PC-9 (cell line): ENCODE measurements around the gene APLNR. TPM values are rescaled to one million over a fixed set of nuclear protein-coding genes. Genes with fewer than 3 reads are reported as not detected.

Source experiments
- BruUV-seq: library from RNA; stranded (reverse); fragments of 400-500 nt; replicated peaks from 2 replicates; lab custom pipeline; 2021; lab: Mats Ljungman, UMichigan
- CTCF ChIA-PET: fragments of 300-600 bp; sonication (Branson Sonifier 250); formaldehyde crosslinking; loops from one replicate; lab custom pipeline; 2022; ENCODE audit warnings: antibody characterized with exemption; lab: Charles Lee
- POLR2A ChIA-PET: fragments of 300-600 bp; sonication (Branson Sonifier 250); formaldehyde crosslinking; loops from one replicate; lab custom pipeline; 2022; ENCODE audit warnings: antibody characterized with exemption; ENCODE audit not compliant: unreplicated experiment; lab: Charles Lee
- DNase-seq, 2 experiments: peaks; one replicate each; pipeline versions ENCODE4 v3.0.0 to v3.0.0-alpha.2; 2015 to 2022; ENCODE audit warnings: mixed read lengths in 1 of 2
- H2AFZ ChIP-seq: fragments of 200-600 bp; sonication (generic); 2 replicates; pipeline ENCODE4 v1.8.1; 2017; ENCODE audit warnings: antibody characterized with exemption
- H3F3A ChIP-seq: fragments of 200-600 bp; sonication (generic); 2 replicates; pipeline ENCODE4 v1.8.1; 2017; ENCODE audit warnings: antibody characterized with exemption, mild to moderate bottlenecking, low read depth; ENCODE audit not compliant: insufficient read depth
- H3K27ac ChIP-seq: fragments of 200-600 bp; sonication (generic); 2 replicates; pipeline ENCODE4 v1.6.1; 2016; ENCODE audit warnings: mixed run types
- H3K27me3 ChIP-seq: fragments of 200-600 bp; sonication (generic); 2 replicates; pipeline ENCODE4 v1.6.1; 2016; ENCODE audit warnings: low read depth, mixed run types; ENCODE audit not compliant: insufficient read depth
- H3K36me3 ChIP-seq: fragments of 200-600 bp; sonication (generic); 2 replicates; pipeline ENCODE4 v1.6.1; 2016; ENCODE audit warnings: low read depth, mixed run types
- H3K4me1 ChIP-seq: fragments of 200-600 bp; sonication (generic); replicated peaks from 2 replicates; pipeline ENCODE4 v1.6.1; 2016; ENCODE audit warnings: mixed run types; ENCODE audit not compliant: insufficient read depth
- H3K4me2 ChIP-seq: fragments of 200-600 bp; sonication (generic); 2 replicates; pipeline ENCODE4 v1.6.1; 2017; ENCODE audit warnings: mixed run types
- H3K4me3 ChIP-seq: fragments of 200-600 bp; sonication (generic); 2 replicates; pipeline ENCODE4 v1.6.1; 2016; ENCODE audit warnings: mixed run types
- H3K79me2 ChIP-seq: fragments of 200-600 bp; sonication (generic); 2 replicates; pipeline ENCODE4 v1.6.1; 2017; ENCODE audit warnings: low read depth, mixed run types
- H3K9me2 ChIP-seq: fragments of 200-600 bp; sonication (generic); 2 replicates; pipeline ENCODE4 v1.8.1; 2017; ENCODE audit warnings: mild to moderate bottlenecking; ENCODE audit not compliant: insufficient read depth
- H3K9me3 ChIP-seq: fragments of 200-600 bp; sonication (generic); 2 replicates; pipeline ENCODE4 v1.8.1; 2016; ENCODE audit warnings: low read depth; ENCODE audit not compliant: insufficient read depth
- H4K20me1 ChIP-seq: fragments of 200-600 bp; sonication (generic); 2 replicates; pipeline ENCODE4 v1.8.1; 2017; ENCODE audit not compliant: insufficient read depth
- CTCF ChIP-seq: fragments of 200-600 bp; sonication (generic); conservative IDR thresholded peaks from 2 replicates; pipeline ENCODE4 v1.6.1; 2017; ENCODE audit warnings: mixed run types, antibody characterized with exemption, mild to moderate bottlenecking, moderate library complexity
- EZH2 ChIP-seq: fragments of 200-600 bp; sonication (generic); IDR thresholded peaks from 2 replicates; pipeline ENCODE4 v1.8.0; 2017; ENCODE audit warnings: antibody characterized with exemption, low read depth
- intact Hi-C: fragments of 100-400 bp; cut with micrococcal nuclease; formaldehyde crosslinking; loops from one replicate; pipeline ENCODE4 v1.10.0; 2022; ENCODE audit not compliant: unreplicated experiment
- total RNA-seq: library from RNA; stranded (reverse); gene quantifications from 2 replicates; pipeline ENCODE4 v1.2.3, GENCODE V29; 2021

Gene APLNR
- total RNA-seq, 1 experiment from 2014 or later = not detected

DNA sequence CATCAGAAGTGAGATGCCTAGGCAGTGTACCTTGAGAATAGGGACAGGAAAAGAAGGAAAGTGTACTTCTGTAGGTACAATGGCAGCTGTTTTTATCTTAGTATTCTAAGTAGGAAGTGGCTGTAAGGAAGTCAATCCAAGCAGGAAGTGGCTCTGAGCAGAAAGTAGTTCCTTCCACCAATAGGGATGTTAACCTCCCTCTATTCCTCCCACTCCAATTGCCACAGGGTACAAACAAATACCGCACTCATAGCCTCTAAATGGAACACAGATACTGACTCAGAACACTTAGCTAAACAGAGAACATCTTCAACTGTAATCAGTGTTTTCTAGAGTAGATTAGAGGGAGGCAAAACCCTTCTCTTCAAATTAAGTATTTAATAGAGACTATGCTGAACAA is 44.7 kb downstream of the APLNR start:
- Histone ChIP-seq H3K4me1 (no peaks in the 10 kb centered on the region), H3K79me2 (no peaks in the 10 kb centered on the region), H3K27ac (no peak overlapping the region), H3K36me3 (no peaks in the 10 kb centered on the region), H3K4me2 (no peak overlapping the region), H3K27me3 (peaks cover 49% of the 10 kb centered on the region), H3F3A (no peaks in the 10 kb centered on the region), H3K4me3 (no peak overlapping the region), H3K9me3 (no peaks in the 10 kb centered on the region), H4K20me1 (0 out of 2 replicates have a peak, but pooled peaks cover 2% of the 10 kb centered on the region), H3K9me2 (no peaks in the 10 kb centered on the region), H2AFZ (no peak overlapping the region)
- intact Hi-C loops = no loop called here
- CTCF ChIA-PET = no interaction called here
- POLR2A ChIA-PET = no interaction called here
- TF ChIP-seq CTCF = no peak
- no peak for DNase-seq
- BruUV-seq = no TSS peak

GRCh38 chr11:57191311-57192219 is 45.5 kb downstream of the APLNR start:
- TF ChIP-seq CTCF = no peak
- TF ChIP-seq EZH2 = no peak
- Histone ChIP-seq H3F3A (no peaks in the 10 kb centered on the region), H3K79me2 (no peaks in the 10 kb centered on the region), H3K27ac (no peak overlapping the region), H3K36me3 (no peaks in the 10 kb centered on the region), H3K4me1 (no peaks in the 10 kb centered on the region), H3K27me3 (peaks cover 49% of the 10 kb centered on the region), H2AFZ (no peak overlapping the region), H3K4me2 (no peak overlapping the region), H3K9me3 (no peaks in the 10 kb centered on the region), H3K9me2 (no peaks in the 10 kb centered on the region), H3K4me3 (no peak overlapping the region), H4K20me1 (0 out of 2 replicates have a peak, but pooled peaks cover 2% of the 10 kb centered on the region)
- no TSS peak for BruUV-seq
- intact Hi-C loops = no loop called here
- POLR2A ChIA-PET = no interaction called here
- DNase-seq = no peak
- CTCF ChIA-PET = no interaction called here

DNA sequence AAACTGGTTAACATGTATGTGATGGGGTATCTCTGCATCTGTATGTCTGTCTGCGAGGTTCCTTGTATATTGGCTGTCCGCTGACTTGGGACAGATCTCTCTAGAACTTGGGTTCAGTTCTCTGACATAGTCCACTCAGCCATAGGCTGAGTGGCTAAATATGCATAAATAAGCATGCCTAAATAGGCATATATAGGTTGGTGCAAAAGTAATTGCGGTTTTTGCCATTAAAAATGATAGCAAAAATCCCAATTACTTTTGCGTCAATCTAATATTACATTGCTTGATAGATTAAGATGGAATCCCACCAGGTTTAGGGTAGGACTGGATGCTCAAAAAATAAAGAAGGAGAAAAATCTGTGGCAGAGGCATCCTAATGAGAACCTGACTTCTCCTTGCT is 46.5 kb downstream of the APLNR start:
- POLR2A ChIA-PET = no interaction called here
- H3K4me3 ChIP-seq = no peak overlapping the region
- 0 out of 2 replicates have a peak, but pooled peaks cover 2% of the 10 kb centered on the region for H4K20me1 ChIP-seq
- no peaks in the 10 kb centered on the region for H3F3A ChIP-seq
- BruUV-seq = no TSS peak
- no peak overlapping the region for H2AFZ ChIP-seq
- peaks cover 49% of the 10 kb centered on the region for H3K27me3 ChIP-seq
- H3K36me3 ChIP-seq = no peaks in the 10 kb centered on the region
- TF ChIP-seq EZH2 (no peak), CTCF (no peak)
- no peaks in the 10 kb centered on the region for H3K9me2 ChIP-seq
- no peaks in the 10 kb centered on the region for H3K4me1 ChIP-seq
- H3K4me2 ChIP-seq = no peak overlapping the region
- intact Hi-C loops = no loop called here
- no peak for DNase-seq
- H3K79me2 ChIP-seq = no peaks in the 10 kb centered on the region
- CTCF ChIA-PET = no interaction called here
- no peak overlapping the region for H3K27ac ChIP-seq
- no peaks in the 10 kb centered on the region for H3K9me3 ChIP-seq

Other genes with a start within 250 kb of the APLNR start
- not detected in 2 replicates for gene OR5AK2, start 248.3 kb downstream of the APLNR start, total RNA-seq
- gene LRRC55, start 55.3 kb downstream of the APLNR start, total RNA-seq = not detected in 2 replicates
- 181 and 218 TPM in 2 replicates for gene TNKS1BP1, start 87.7 kb upstream of the APLNR start, total RNA-seq
- gene SSRP1, start 98.6 kb upstream of the APLNR start, total RNA-seq = 286 and 290 TPM in 2 replicates
- not detected in 2 replicates for gene P2RX3, start 101.1 kb upstream of the APLNR start, total RNA-seq
- not detected in 2 replicates for gene PRG3, start 143.9 kb upstream of the APLNR start, total RNA-seq
- gene PRG2, start 153.4 kb upstream of the APLNR start, total RNA-seq = not detected in 2 replicates
- gene SLC43A3, start 189.9 kb upstream of the APLNR start, total RNA-seq = 35.7 and 41.3 TPM in 2 replicates
- 3.4 and 4.6 TPM in 2 replicates for gene RTN4RL2, start 223.3 kb upstream of the APLNR start, total RNA-seq